HL-60 (cell line): Measurements from ENCODE around the gene SLC28A1.

Experiments used
- GABPA ChIP-seq: IDR thresholded peaks from 2 replicates; pipeline ENCODE4 v1.6.1; 2012; ENCODE audit warnings: low read depth
- TF ChIP-seq, protein P1 (sequence below): IDR thresholded peaks from one replicate; pipeline ENCODE4 v1.5.1; 2011; ENCODE audit warnings: low read length, control low read depth, inconsistent platforms; ENCODE audit not compliant: insufficient read depth

DNA sequence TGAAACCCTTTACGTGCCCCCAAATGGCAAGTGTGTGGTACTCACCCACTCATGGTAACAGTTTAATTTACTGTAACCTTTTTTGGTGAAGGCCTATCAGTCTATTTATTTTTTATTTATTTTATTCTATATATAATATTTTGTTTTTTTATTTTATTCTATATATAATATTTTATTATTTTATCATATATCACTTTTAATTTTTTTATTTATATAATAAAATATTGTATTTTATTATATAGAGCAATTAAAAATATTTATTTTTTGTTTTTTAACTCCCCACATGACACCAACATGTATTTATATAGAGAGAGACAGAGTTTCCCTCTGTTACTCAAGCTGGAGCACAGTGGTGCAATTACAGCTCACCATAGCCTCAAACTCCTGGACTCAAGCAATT is 41.4 kb downstream of the SLC28A1 start:
- TF ChIP-seq, protein P1, sequence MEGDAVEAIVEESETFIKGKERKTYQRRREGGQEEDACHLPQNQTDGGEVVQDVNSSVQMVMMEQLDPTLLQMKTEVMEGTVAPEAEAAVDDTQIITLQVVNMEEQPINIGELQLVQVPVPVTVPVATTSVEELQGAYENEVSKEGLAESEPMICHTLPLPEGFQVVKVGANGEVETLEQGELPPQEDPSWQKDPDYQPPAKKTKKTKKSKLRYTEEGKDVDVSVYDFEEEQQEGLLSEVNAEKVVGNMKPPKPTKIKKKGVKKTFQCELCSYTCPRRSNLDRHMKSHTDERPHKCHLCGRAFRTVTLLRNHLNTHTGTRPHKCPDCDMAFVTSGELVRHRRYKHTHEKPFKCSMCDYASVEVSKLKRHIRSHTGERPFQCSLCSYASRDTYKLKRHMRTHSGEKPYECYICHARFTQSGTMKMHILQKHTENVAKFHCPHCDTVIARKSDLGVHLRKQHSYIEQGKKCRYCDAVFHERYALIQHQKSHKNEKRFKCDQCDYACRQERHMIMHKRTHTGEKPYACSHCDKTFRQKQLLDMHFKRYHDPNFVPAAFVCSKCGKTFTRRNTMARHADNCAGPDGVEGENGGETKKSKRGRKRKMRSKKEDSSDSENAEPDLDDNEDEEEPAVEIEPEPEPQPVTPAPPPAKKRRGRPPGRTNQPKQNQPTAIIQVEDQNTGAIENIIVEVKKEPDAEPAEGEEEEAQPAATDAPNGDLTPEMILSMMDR, result no peak
- no peak for TF ChIP-seq GABPA
